IMR-90 (cell line): Measurements from ENCODE around the gene PCARE. TPM values are rescaled to one million over a fixed set of nuclear protein-coding genes. Genes with fewer than 3 reads are reported as not detected.

Experiments used
- ATAC-seq: fragments of 200-7000 bp; cut with Tn5 transposase; 2 replicates; pipeline ENCODE4 v1.9.1; 2020; ENCODE audit warnings: low read depth, mild to moderate bottlenecking, moderate library complexity
- BruUV-seq: library from RNA; stranded (reverse); fragments of 400-500 nt; replicated peaks from 2 replicates; lab custom pipeline; 2021; lab: Mats Ljungman, UMichigan
- CTCF ChIA-PET: fragments of 300-600 bp; formaldehyde crosslinking; extraction: SDS; loops from one replicate; lab custom pipeline; 2021; ENCODE audit warnings: antibody characterized with exemption; lab: Yijun Ruan, JAX
- POLR2A ChIA-PET: fragments of 300-600 bp; sonication (Branson Sonifier 250); formaldehyde crosslinking; loops from one replicate; lab custom pipeline; 2022; ENCODE audit warnings: antibody characterized with exemption; ENCODE audit not compliant: unreplicated experiment; lab: Charles Lee
- DNase-seq: peaks from one replicate; pipeline ENCODE4 v3.0.0; 2013
- H2AFZ ChIP-seq: replicated peaks from 2 replicates; pipeline ENCODE3; 2013; ENCODE audit warnings: low read length, mild to moderate bottlenecking; ENCODE audit not compliant: poor library complexity
- H2AK5ac ChIP-seq: 2 replicates; pipeline ENCODE4 v1.6.1; 2013; ENCODE audit warnings: low read depth, low read length, inconsistent platforms
- H2AK9ac ChIP-seq: replicated peaks from 2 replicates; pipeline ENCODE3; 2013; ENCODE audit warnings: mild to moderate bottlenecking, low read depth, low read length, moderate library complexity; ENCODE audit not compliant: poor library complexity
- H2BK120ac ChIP-seq: 2 replicates; pipeline ENCODE4 v1.6.1; 2013; ENCODE audit warnings: low read depth, low read length, inconsistent platforms
- H2BK15ac ChIP-seq: 3 replicates; pipeline ENCODE4 v1.6.1; 2013; ENCODE audit warnings: low read depth, low read length, inconsistent platforms
- H2BK20ac ChIP-seq: 2 replicates; pipeline ENCODE4 v1.6.1; 2013; ENCODE audit warnings: low read depth, mild to moderate bottlenecking, inconsistent platforms, low read length, moderate library complexity
- H2BK5ac ChIP-seq: 2 replicates; pipeline ENCODE4 v1.6.1; 2013; ENCODE audit warnings: mild to moderate bottlenecking, low read depth, low read length, inconsistent platforms; ENCODE audit not compliant: poor library complexity, severe bottlenecking
- H3K14ac ChIP-seq: replicated peaks from 2 replicates; pipeline ENCODE4 v1.6.1; 2013; ENCODE audit warnings: low read depth, low read length, inconsistent platforms
- H3K18ac ChIP-seq: 2 replicates; pipeline ENCODE4 v1.6.1; 2013; ENCODE audit warnings: low read depth, low read length, control low read depth
- H3K23ac ChIP-seq: 2 replicates; pipeline ENCODE4 v1.6.1; 2013; ENCODE audit warnings: low read depth, low read length, inconsistent platforms
- H3K27ac ChIP-seq: 2 replicates; pipeline ENCODE4 v1.5.1; 2013; ENCODE audit warnings: mild to moderate bottlenecking, control low read depth, low read length; ENCODE audit not compliant: insufficient read depth
- H3K27me3 ChIP-seq: 2 replicates; pipeline ENCODE4 v1.6.1; 2013; ENCODE audit warnings: low read length; ENCODE audit not compliant: control insufficient read depth, insufficient read depth
- H3K36me3 ChIP-seq: 2 replicates; pipeline ENCODE4 v1.6.1; 2013; ENCODE audit warnings: low read length, mixed read lengths; ENCODE audit not compliant: control insufficient read depth, insufficient read depth
- H3K4ac ChIP-seq: 2 replicates; pipeline ENCODE4 v1.6.1; 2013; ENCODE audit warnings: low read depth, low read length, inconsistent platforms
- H3K4me1 ChIP-seq: 2 replicates; pipeline ENCODE4 v1.6.1; 2013; ENCODE audit warnings: low read length, mixed read lengths; ENCODE audit not compliant: control insufficient read depth, insufficient read depth
- H3K4me2 ChIP-seq: 2 replicates; pipeline ENCODE4 v1.6.1; 2013; ENCODE audit warnings: low read depth, mild to moderate bottlenecking, control low read depth, low read length, moderate library complexity
- H3K4me3 ChIP-seq: 2 replicates; pipeline ENCODE4 v1.5.1; 2013; ENCODE audit warnings: low read depth, mild to moderate bottlenecking, control low read depth, low read length, moderate library complexity; ENCODE audit not compliant: insufficient read depth
- H3K56ac ChIP-seq: 2 replicates; pipeline ENCODE4 v1.6.1; 2013; ENCODE audit warnings: low read length, inconsistent platforms; ENCODE audit not compliant: insufficient read depth; ENCODE audit errors: extremely low read depth
- H3K79me1 ChIP-seq, 2 experiments: 2 replicates each; pipeline ENCODE4 v1.6.1; 2013; ENCODE audit warnings: low read length in 2 of 2, inconsistent platforms in 1 of 2, low read depth in 1 of 2
- H3K9ac ChIP-seq: 2 replicates; pipeline ENCODE4 v1.6.1; 2013; ENCODE audit warnings: low read depth, low read length, control low read depth
- H3K9me1 ChIP-seq: 2 replicates; pipeline ENCODE4 v1.6.1; 2013; ENCODE audit warnings: low read length, inconsistent platforms; ENCODE audit not compliant: insufficient read depth
- H3K9me3 ChIP-seq: 2 replicates; pipeline ENCODE4 v1.6.1; 2013; ENCODE audit warnings: low read length; ENCODE audit not compliant: control insufficient read depth, insufficient read depth
- H4K20me1 ChIP-seq: 2 replicates; pipeline ENCODE4 v1.6.1; 2013; ENCODE audit warnings: low read length, inconsistent platforms; ENCODE audit not compliant: insufficient read depth
- H4K5ac ChIP-seq: 2 replicates; pipeline ENCODE4 v1.6.1; 2013; ENCODE audit warnings: mild to moderate bottlenecking, low read depth, low read length, control low read depth
- H4K8ac ChIP-seq, 2 experiments: 2 replicates each; pipeline ENCODE4 v1.6.1; 2013; ENCODE audit warnings: low read depth in 2 of 2, low read length in 2 of 2, control low read depth in 1 of 2, inconsistent platforms in 1 of 2
- H4K91ac ChIP-seq: 2 replicates; pipeline ENCODE4 v1.6.1; 2013; ENCODE audit warnings: low read depth, low read length, inconsistent platforms; ENCODE audit not compliant: insufficient read depth
- CHD1 ChIP-seq: IDR thresholded peaks from 2 replicates; pipeline ENCODE4 v1.6.1; 2012; ENCODE audit warnings: low read depth, low read length, improper control_type of control experiment
- RAD21 ChIP-seq: IDR thresholded peaks from 2 replicates; pipeline ENCODE4 v1.6.1; 2012; ENCODE audit warnings: low read length, improper control_type of control experiment
- WGBS, 2 experiments: methylation state at CpG; one replicate each; pipeline versions ENCODE4 v1.1.5 to v1.1.7; 2013; ENCODE audit warnings: missing lambda C conversion rate in 2 of 2; ENCODE audit not compliant: insufficient read length in 1 of 2; ENCODE audit errors: extremely low coverage in 2 of 2; 5-methylcytosine and 5-hydroxymethylcytosine counted together
- dilution Hi-C: fragments of 300-500 bp; cut with HindIII; formaldehyde crosslinking; loops from one replicate; pipeline ENCODE4 v1.14.3; 2018; ENCODE audit warnings: low sequenced_read_pairs; ENCODE audit not compliant: unreplicated experiment
- in situ Hi-C: fragments of 300-500 bp; cut with MboI; formaldehyde crosslinking; loops from 3 replicates; pipeline ENCODE4 v1.14.3; 2019; ENCODE audit warnings: low sequenced_read_pairs, inconsistent platforms, mixed read lengths
- intact Hi-C: fragments of 100-400 bp; cut with micrococcal nuclease; formaldehyde crosslinking; loops from 2 replicates; pipeline ENCODE4 v1.10.0; 2022
- polyA plus RNA-seq, 3 experiments: library from polyadenylated mRNA; depleted of rRNA; stranded (reverse); fragments of >200 nt; gene quantifications; 2 replicates each; pipeline ENCODE4 v1.2.3, GENCODE V29; 2012; ENCODE audit warnings: low replicate concordance in 1 of 3
- total RNA-seq: library from RNA; depleted of rRNA; stranded (reverse); fragments of >200 nt; gene quantifications from 2 replicates; pipeline ENCODE4 v1.2.3, GENCODE V29; 2012

PCARE gene
- total and polyA plus RNA-seq, 2 of the 4 experiments (the other 2 are of a cell fraction), result not detected

DNA sequence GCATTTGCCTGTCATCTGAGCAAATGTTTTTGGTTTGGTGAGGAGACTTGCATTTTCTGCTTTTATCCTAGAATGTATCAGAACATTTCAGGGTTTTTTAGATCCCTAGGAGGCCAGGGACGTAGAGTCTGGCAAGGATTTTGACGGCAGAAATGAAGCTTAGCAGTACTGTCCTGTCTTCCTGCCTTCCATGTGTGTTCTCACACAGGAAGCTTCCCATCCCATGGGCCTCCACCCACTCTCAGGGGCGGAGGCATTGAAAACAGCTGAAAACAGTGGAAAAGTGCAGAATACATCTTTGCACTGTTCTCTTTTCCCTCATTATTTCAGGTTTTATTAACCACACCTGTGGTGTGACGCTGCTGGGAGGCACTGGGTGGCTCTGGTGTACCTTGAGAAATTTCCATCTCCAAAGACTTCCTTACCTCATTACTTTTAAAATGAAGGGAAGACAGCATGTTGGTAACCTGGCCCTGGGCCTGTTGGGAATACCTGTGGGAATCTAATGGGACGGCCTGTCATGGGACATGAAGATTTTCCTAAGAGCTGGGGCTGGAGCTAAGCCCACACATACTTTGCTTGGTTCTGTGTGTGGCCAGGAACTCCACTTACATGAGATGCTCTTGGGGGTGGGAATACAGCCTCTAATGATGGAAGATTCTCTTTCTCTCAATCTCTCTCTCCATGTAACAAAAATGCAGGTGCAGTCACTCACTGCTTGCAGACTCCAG lies 20.5 kb downstream of the PCARE start:
- no CpG with 5 or more reads among the region's 5 CpGs for WGBS, 2 experiments

More for the DNA sequence above, 20.5 kb downstream of the PCARE start:
- Histone ChIP-seq H3K14ac (no peak overlapping the region), H3K4ac (no peak overlapping the region), H4K8ac (no peak overlapping the region), H3K4me1 (no peaks in the 10 kb centered on the region), H2BK20ac (no peak overlapping the region), H3K4me3 (no peak overlapping the region), H2BK5ac (no peak overlapping the region), H2AK5ac (no peak overlapping the region), H3K27me3 (peaks cover 10% of the 10 kb centered on the region; the same call in 1 of the 2 replicates), H3K4me2 (no peak overlapping the region), H3K9ac (no peak overlapping the region), H4K5ac (no peak overlapping the region), H4K20me1 (no peaks in the 10 kb centered on the region), H3K36me3 (no peaks in the 10 kb centered on the region), H3K9me3 (no peaks in the 10 kb centered on the region), H2BK120ac (no peak overlapping the region), H4K91ac (no peak overlapping the region), H3K79me1 (no peaks in the 10 kb centered on the region), H2AK9ac (no peak overlapping the region), H2AFZ (no peak overlapping the region), H3K18ac (no peak overlapping the region), H3K9me1 (no peaks in the 10 kb centered on the region), H2BK15ac (no peak overlapping the region), H3K23ac (no peak overlapping the region), H3K56ac (no peak overlapping the region), H3K27ac (no peak overlapping the region)
- BruUV-seq, result no TSS peak
- dilution Hi-C loops, result no loop called here
- TF ChIP-seq CHD1, result no peak
- TF ChIP-seq RAD21, result peak; percentile 21; the same call in 1 of the 2 replicates
- ChIA-PET POLR2A (no interaction called here), CTCF (interaction anchor here (0.9 to 1.3 kb wide), 2 partner anchors 11 to 14 kb away, joined by 3 to 4 read pairs; no protein-coding TSS in a partner anchor)
- no peak for DNase-seq
- in situ Hi-C loops, result no loop called here
- intact Hi-C loops, result no loop called here
- no peak for ATAC-seq
